Endothelial cell of umbilical vein (primary cell): ENCODE measurements around the gene LBX2. TPM values are rescaled to one million over a fixed set of nuclear protein-coding genes. Genes with fewer than 3 reads are reported as not detected.

Experiments
- BruUV-seq: library from RNA; stranded (reverse); fragments of 400-500 nt; replicated peaks from 2 replicates; lab custom pipeline; 2021; lab: Mats Ljungman, UMichigan
- CTCF ChIA-PET: fragments of 300-600, 350-600 bp; sonication (Branson Sonifier 250); formaldehyde crosslinking; loops from one replicate; lab custom pipeline; 2021; ENCODE audit warnings: antibody characterized with exemption, inconsistent platforms; lab: Charles Lee
- POLR2A ChIA-PET: fragments of 300-600, 350-600 bp; sonication (Branson Sonifier 250); formaldehyde crosslinking; loops from one replicate; lab custom pipeline; 2021; ENCODE audit warnings: antibody characterized with exemption, inconsistent platforms; lab: Charles Lee
- DNase-seq: peaks from one replicate; pipeline ENCODE4 v3.0.0-alpha.2; 2011; ENCODE audit warnings: low read depth, low spot score
- FAIRE-seq: peaks from 2 replicates; lab custom pipeline; 2011; peaks lifted over from hg19 to GRCh38; lab: Jason Lieb, UNC
- H2AFZ ChIP-seq: 2 replicates; pipeline ENCODE4 v1.6.0; 2012; ENCODE audit warnings: low read depth, low read length, control low read depth, inconsistent platforms
- H3K27ac ChIP-seq: 2 replicates; pipeline ENCODE4 v1.5.1; 2011; ENCODE audit warnings: low read depth, mild to moderate bottlenecking, control low read depth, low read length, moderate library complexity; ENCODE audit not compliant: insufficient read depth
- H3K27me3 ChIP-seq, 2 experiments: 2 replicates each; pipeline versions ENCODE4 v1.6.0 to v1.6.1; 2011; ENCODE audit warnings: low read length in 2 of 2, mixed read lengths in 1 of 2; ENCODE audit not compliant: control insufficient read depth in 2 of 2, insufficient read depth in 2 of 2
- H3K36me3 ChIP-seq, 2 experiments: 2 replicates in 1 of 2; 3 replicates in 1 of 2; pipeline ENCODE4 v1.5.1; 2011; ENCODE audit warnings: low read length in 2 of 2, mild to moderate bottlenecking in 1 of 2, moderate library complexity in 1 of 2; ENCODE audit not compliant: control insufficient read depth in 2 of 2, insufficient read depth in 2 of 2; ENCODE audit errors: extremely low read depth in 1 of 2
- H3K4me1 ChIP-seq: 3 replicates; pipeline ENCODE4 v1.5.1; 2011; ENCODE audit warnings: mild to moderate bottlenecking, low read length; ENCODE audit not compliant: control insufficient read depth, insufficient read depth; ENCODE audit errors: extremely low read depth
- H3K4me2 ChIP-seq: 2 replicates; pipeline ENCODE4 v1.6.1; 2011; ENCODE audit warnings: low read length, control low read depth, mixed read lengths; ENCODE audit not compliant: insufficient read depth
- H3K4me3 ChIP-seq, 3 experiments: fragments of 200-600 bp in 1 of 3; sonication (generic), shearing (Covaris generic) in 1 of 3; replicated peaks in 1 of 3; 2 replicates each; pipeline ENCODE4 v1.5.1; 2011 to 2016; ENCODE audit warnings: control low read depth in 3 of 3, low read length in 3 of 3, mild to moderate bottlenecking in 2 of 3, inconsistent platforms in 1 of 3, low read depth in 1 of 3, moderate library complexity in 1 of 3; ENCODE audit not compliant: insufficient read depth in 1 of 3
- H3K79me2 ChIP-seq: 2 replicates; pipeline ENCODE4 v1.6.0; 2012; ENCODE audit warnings: low read length, inconsistent platforms; ENCODE audit not compliant: control insufficient read depth, insufficient read depth
- H3K9ac ChIP-seq: replicated peaks from 2 replicates; pipeline ENCODE3; 2011; ENCODE audit warnings: low read length, control low read depth; ENCODE audit not compliant: insufficient read depth; ENCODE audit errors: extremely low read depth
- H3K9me1 ChIP-seq: replicated peaks from 3 replicates; pipeline ENCODE4 v1.6.0; 2011; ENCODE audit warnings: mild to moderate bottlenecking, low read length; ENCODE audit not compliant: control insufficient read depth, insufficient read depth; ENCODE audit errors: extremely low read depth
- H3K9me3 ChIP-seq: replicated peaks from 2 replicates; pipeline ENCODE4 v1.5.1; 2012; ENCODE audit warnings: low read length, inconsistent platforms; ENCODE audit not compliant: control insufficient read depth, insufficient read depth
- H4K20me1 ChIP-seq: replicated peaks from 2 replicates; pipeline ENCODE3; 2011; ENCODE audit warnings: mild to moderate bottlenecking, low read length; ENCODE audit not compliant: control insufficient read depth, insufficient read depth; ENCODE audit errors: extremely low read depth
- EZH2 ChIP-seq: IDR thresholded peaks from 2 replicates; pipeline ENCODE4 v1.6.1; 2012; ENCODE audit warnings: borderline replicate concordance, low read depth, mild to moderate bottlenecking, moderate library complexity, low read length, inconsistent platforms; ENCODE audit not compliant: severe bottlenecking
- FOS ChIP-seq: IDR thresholded peaks from 2 replicates; pipeline ENCODE4 v1.6.1; 2011; ENCODE audit warnings: mild to moderate bottlenecking, low read length, moderate library complexity, borderline replicate concordance; ENCODE audit not compliant: insufficient read depth
- GATA2 ChIP-seq: IDR thresholded peaks from 2 replicates; pipeline ENCODE4 v1.7.0; 2011; ENCODE audit warnings: low read depth, mild to moderate bottlenecking, moderate library complexity, mixed read lengths, low read length; ENCODE audit not compliant: insufficient read length, insufficient read depth
- JUN ChIP-seq: IDR thresholded peaks from 2 replicates; pipeline ENCODE4 v1.6.1; 2011; ENCODE audit warnings: borderline replicate concordance, low read depth; ENCODE audit not compliant: insufficient read length, insufficient read depth
- MYC ChIP-seq: IDR thresholded peaks from one replicate; pipeline ENCODE4 v1.6.1; 2011; ENCODE audit warnings: mild to moderate bottlenecking, low read depth, low read length
- POLR2A ChIP-seq: IDR thresholded peaks from 2 replicates; pipeline ENCODE4 v1.6.1; 2012; ENCODE audit warnings: low read depth, mild to moderate bottlenecking, control low read depth, low read length
- POLR2AphosphoS5 ChIP-seq: IDR thresholded peaks from 2 replicates; pipeline ENCODE4 v1.6.1; 2012; ENCODE audit warnings: low read depth, mild to moderate bottlenecking, control low read depth, low read length, moderate library complexity; ENCODE audit not compliant: insufficient read depth
- dilution Hi-C: fragments of 300-500 bp; cut with MboI; formaldehyde crosslinking; loops from one replicate; pipeline ENCODE4 v1.15.0; 2019; ENCODE audit warnings: low sequenced_read_pairs; ENCODE audit not compliant: extremely low pct_ligation_motif_present
- intact Hi-C: fragments of 100-400 bp; cut with micrococcal nuclease; formaldehyde crosslinking; loops from one replicate; pipeline ENCODE4 v1.10.0; 2022
- polyA plus RNA-seq, 4 experiments: library from polyadenylated mRNA; depleted of rRNA in 3 of 4; stranded (reverse) in 3 of 4; unstranded in 1 of 4; fragments of >200 nt; gene quantifications; 2 replicates each; pipeline versions ENCODE4 v1.2.1 to v1.2.3, GENCODE V29; 2011 to 2012; ENCODE audit warnings: missing spikeins in 1 of 4
- total RNA-seq: library from RNA; stranded (reverse); gene quantifications from 2 replicates; pipeline ENCODE4 v1.2.3, GENCODE V29; 2021
- TF ChIP-seq, protein P1 (sequence below): IDR thresholded peaks from 2 replicates; pipeline ENCODE4 v1.6.1; 2011; ENCODE audit not compliant: insufficient read depth, insufficient read length
- TF ChIP-seq, protein P2 (sequence below), 2 donors: IDR thresholded peaks; 1 replicate in 1 of 2; 2 replicates in 1 of 2; pipeline ENCODE4 v1.5.1; 2011; ENCODE audit warnings: low read length in 2 of 2, mild to moderate bottlenecking in 2 of 2, moderate library complexity in 2 of 2, control low read depth in 1 of 2, inconsistent platforms in 1 of 2, low read depth in 1 of 2; ENCODE audit not compliant: insufficient read depth in 1 of 2; ENCODE audit errors: extremely low read depth in 1 of 2

The LBX2 gene
- total and polyA plus RNA-seq, 2 donors (not counting 3 experiments of a cell fraction or from before 2014, with no cell fraction given): 2.8 to 3.8 TPM

DNA sequence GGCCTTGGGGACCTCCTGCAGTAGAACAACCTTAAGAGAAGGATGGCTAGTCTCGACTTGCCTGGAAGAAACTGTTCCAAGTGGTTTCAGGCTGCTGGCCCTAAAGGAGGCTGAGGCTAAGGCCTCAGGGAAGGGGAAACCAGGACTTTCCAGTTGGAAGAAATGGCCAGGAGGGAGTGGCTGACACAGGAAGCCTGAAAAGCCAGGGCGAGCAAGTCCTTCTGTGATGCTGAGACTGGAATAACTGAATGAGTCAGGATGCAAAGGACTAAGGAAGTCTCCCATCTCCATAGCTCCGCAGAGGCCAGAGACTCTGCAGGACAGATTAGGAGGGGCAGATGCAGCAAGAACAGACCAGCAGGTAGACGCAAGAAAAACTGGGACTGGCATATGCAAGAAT lies 37.7 kb upstream of the LBX2 start:
- Histone ChIP-seq H4K20me1 (no peaks in the 10 kb centered on the region), H3K27ac (no peak overlapping the region), H3K36me3 (peaks cover 0 to 10% of the 10 kb centered on the region in 2 experiments), H3K9me3 (no peaks in the 10 kb centered on the region), H3K4me2 (no peak overlapping the region), H3K9ac (no peak overlapping the region), H3K79me2 (no peaks in the 10 kb centered on the region), H3K9me1 (no peaks in the 10 kb centered on the region), H3K27me3 (peaks cover 13% of the 10 kb centered on the region in 2 experiments), H2AFZ (no peak overlapping the region), H3K4me3 (no peak overlapping the region), H3K4me1 (no peaks in the 10 kb centered on the region)
- dilution Hi-C loops (no loop called here), intact Hi-C loops (no loop called here)
- FAIRE-seq (no peak), DNase-seq (no peak)
- POLR2A ChIA-PET: no interaction called here
- no TSS peak for BruUV-seq
- TF ChIP-seq, protein P1, sequence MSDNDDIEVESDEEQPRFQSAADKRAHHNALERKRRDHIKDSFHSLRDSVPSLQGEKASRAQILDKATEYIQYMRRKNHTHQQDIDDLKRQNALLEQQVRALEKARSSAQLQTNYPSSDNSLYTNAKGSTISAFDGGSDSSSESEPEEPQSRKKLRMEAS: no peak
- TF ChIP-seq JUN (no peak), FOS (no peak), POLR2AphosphoS5 (no peak), POLR2A (no peak), EZH2 (no peak), GATA2 (no peak), MYC (no peak)
- TF ChIP-seq, protein P2, sequence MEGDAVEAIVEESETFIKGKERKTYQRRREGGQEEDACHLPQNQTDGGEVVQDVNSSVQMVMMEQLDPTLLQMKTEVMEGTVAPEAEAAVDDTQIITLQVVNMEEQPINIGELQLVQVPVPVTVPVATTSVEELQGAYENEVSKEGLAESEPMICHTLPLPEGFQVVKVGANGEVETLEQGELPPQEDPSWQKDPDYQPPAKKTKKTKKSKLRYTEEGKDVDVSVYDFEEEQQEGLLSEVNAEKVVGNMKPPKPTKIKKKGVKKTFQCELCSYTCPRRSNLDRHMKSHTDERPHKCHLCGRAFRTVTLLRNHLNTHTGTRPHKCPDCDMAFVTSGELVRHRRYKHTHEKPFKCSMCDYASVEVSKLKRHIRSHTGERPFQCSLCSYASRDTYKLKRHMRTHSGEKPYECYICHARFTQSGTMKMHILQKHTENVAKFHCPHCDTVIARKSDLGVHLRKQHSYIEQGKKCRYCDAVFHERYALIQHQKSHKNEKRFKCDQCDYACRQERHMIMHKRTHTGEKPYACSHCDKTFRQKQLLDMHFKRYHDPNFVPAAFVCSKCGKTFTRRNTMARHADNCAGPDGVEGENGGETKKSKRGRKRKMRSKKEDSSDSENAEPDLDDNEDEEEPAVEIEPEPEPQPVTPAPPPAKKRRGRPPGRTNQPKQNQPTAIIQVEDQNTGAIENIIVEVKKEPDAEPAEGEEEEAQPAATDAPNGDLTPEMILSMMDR (IDR thresholded peaks at IDR 0.05; ENCODE audit: extremely low read depth in 1 of 2, insufficient read depth in 1 of 2, low read depth in 1 of 2, low read length in 2 of 2): no peak
- CTCF ChIA-PET: interaction anchor here (1.8 kb wide), 1 partner anchor 51 kb away, joined by 5 read pairs; no protein-coding TSS in a partner anchor
